A204.1 (cell line): ENCODE measurements around the gene CEPT1.

ENCODE experiments used
- FAIRE-seq: peaks from 2 replicates; lab custom pipeline; 2012; peaks lifted over from hg19 to GRCh38; lab: Jason Lieb, UNC

CEPT1 gene

GRCh38 chr1:111228748-111229126 is 88.7 kb downstream of the CEPT1 start:
- peak; percentile 98 for FAIRE-seq

GRCh38 chr1:111232134-111232533 is 92.1 kb downstream of the CEPT1 start:
- FAIRE-seq = no peak

GRCh38 chr1:111234258-111234657 is 94.2 kb downstream of the CEPT1 start:
- FAIRE-seq = no peak
